GM19397 (cell line): ENCODE data around the gene KCNH1.

ENCODE experiments used
- ATAC-seq: cut with Tn5 transposase; IDR thresholded peaks from one replicate; pipeline ENCODE4 v1.9.1; 2021; ENCODE audit warnings: mild to moderate bottlenecking, moderate library complexity; ENCODE audit not compliant: unreplicated experiment

The KCNH1 gene

DNA sequence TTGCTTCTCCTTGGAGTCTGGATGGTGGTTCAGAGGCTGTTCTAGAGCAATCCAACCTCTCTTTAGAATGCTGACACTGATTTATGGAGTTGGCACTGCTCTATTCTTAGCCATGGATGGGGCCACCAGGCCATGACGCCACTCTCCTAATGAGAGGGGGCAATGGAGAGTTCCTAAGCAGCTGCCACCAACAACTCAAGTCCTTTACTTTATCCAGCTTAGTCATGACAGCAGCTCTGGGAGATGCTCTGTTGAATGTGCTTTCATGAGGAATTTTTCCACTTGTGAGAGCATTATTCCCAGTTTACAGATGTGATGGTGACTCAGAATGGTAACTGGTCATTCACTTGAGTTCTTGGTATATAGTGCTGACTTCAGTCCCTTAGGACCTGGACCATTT, 438.9 kb downstream of the KCNH1 start:
- no peak for ATAC-seq

GRCh38 chr1:210692796-210693195, 441.2 kb downstream of the KCNH1 start:
- no peak for ATAC-seq

GRCh38 chr1:210691039-210691610, 442.8 kb downstream of the KCNH1 start:
- no peak for ATAC-seq

- ATAC-seq: no peak
These were observed 443.7 kb downstream of the KCNH1 start for GRCh38 chr1:210690236-210690635.

DNA sequence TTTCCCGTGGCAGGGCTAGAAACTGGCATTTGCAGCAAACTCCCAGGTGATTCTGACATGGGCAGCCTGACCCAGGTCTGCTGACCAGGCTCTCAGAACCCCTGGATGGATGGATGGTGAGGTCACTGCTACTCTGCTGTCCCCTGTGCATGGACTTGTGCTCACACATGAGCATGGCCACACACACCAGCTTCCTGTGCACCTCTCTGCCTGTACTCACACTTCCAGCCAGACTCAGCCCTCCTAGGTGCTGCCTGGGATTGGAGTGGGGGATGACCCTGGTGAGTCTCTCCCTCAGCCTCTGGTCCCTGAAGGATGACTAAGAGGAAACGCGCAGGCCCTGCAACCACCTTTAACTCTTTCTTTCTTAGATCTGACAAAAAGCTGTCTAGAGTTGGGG, 444.1 kb downstream of the KCNH1 start:
- no peak for ATAC-seq

DNA sequence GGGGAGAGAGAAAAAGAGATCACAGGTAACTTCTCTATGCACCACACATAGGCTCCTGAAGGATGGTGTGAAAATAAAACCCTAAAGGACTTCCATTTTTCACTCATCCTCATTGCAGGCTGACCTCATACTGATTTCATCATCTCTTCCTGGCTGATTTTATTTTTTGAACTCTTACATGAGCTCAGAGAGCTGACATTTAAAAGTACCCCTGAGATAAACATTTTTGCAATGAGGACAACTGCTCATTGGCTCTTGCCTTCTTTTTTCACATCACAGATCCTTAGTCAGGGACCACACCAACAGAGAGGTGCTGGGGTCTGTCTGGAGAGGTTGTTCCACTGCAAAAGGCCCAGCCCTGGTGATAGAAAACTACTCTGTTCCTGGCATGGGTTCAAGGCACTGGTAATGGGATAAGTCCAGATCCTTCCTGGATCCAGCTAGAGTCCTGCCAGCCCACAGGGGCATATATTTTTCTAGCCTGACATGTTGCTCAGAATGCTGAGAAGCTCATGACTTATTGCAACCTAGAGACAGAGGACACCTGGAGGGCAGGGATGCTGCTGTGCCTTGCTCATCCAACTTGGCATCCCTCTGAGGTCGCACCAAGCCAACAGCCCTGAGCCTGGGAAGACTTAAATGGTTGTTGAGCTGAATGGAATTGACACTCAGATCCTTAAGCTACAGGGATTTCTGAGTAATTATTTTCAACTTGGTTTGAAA, 445.3 kb downstream of the KCNH1 start:
- ATAC-seq: no peak

DNA sequence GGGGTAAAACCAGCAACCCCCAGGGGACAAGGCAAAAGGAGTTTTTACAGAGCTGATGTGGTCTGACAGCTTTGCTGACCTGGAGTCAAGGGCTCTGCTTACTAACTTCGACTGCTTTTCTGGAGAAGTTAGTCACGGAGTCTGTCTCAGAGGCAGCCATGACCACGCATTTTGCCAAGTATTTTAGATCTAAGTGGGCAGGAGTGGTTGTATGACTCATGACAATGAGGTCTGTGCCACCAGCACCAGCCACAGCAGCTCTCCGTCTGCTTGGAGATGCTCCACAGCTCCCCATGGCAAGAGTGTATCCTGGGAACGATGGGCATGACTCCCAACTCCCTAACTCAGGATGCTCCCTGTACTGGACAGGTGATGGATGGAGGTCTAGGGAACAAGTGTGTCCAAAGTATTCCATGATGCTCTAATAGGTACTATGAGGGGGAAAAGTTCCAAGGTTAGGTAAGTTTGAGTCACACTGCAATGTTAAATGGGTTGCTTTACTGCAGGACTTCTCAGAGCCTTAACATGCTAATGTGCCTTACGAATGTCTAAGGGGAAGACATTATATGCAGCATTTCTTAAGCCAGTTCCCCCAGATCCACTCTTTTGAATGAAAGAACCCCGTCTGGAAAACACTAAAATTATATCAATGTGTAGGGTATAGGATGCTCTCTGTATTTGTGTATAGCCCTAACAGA, 446.2 kb downstream of the KCNH1 start:
- ATAC-seq: no peak

DNA sequence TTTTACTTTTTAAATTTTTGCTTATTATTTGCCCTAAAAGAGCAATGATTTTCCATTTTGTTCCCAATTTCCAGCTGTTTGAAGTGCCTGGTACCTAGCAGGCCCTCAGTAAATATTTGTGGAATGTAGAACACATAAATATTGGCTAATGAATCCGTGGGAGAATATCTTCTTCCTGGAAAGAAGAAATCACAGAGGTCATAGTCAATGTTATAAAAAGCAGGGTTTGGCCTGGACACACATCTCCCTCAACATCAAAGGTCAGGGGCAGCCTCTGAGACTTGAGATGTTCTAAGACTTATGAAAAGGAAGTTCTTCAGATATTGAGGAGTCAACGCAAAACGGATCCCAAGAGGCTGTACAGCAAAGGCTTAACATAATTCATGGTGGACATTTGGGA, 447.1 kb downstream of the KCNH1 start:
- ATAC-seq: no peak

DNA sequence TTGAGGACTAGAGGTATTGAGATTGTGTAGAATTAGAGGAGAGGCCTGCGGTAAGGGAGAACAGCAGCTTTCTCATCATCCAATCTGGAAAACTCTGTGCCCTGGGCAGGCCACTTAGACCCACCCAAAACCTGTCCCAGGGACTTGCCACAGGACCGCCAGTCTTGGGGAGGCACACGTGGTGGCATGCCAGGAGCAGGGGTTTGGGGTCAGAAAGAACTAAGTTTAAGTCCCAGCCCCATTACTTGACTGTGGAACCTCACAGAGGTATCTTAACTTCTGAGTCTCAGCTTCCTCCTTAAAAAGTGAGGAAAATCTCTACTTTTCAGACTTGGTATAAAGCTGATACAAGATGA, 448.7 kb downstream of the KCNH1 start:
- no peak for ATAC-seq

GRCh38 chr1:210684466-210685294, 449.3 kb downstream of the KCNH1 start:
- peak; percentile 75 for ATAC-seq

DNA sequence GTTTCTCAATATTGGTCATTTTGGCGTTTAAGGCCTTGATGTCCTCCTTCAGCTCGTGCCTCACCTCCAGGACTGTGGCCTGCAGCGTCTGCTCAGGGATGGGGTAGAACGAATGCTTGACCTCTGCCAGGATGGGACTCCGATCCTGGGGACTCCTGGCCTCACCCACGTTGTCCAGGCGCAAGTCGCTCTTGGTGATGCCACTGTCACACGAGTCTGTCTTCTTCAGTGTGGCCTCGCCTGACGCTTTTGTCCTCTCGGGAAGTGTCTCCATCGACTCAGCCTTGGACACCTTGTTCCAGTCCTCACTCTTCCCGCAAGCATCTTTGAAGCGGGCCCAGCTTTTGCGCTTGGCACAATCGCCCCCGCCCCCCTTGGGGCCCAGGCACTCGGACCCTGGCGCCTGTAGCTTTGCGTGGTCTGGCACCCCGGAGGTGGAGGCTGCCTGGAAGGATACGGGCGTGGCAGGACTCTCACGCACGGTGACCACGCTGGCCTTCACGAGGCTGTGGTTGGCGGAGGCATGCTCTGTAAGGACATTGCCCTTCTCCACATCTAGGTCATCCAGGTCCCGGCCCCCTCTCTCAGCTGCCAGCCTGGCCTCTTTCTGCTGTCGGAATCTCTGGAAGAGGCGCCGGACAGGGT, 450.4 kb downstream of the KCNH1 start:
- no peak for ATAC-seq

DNA sequence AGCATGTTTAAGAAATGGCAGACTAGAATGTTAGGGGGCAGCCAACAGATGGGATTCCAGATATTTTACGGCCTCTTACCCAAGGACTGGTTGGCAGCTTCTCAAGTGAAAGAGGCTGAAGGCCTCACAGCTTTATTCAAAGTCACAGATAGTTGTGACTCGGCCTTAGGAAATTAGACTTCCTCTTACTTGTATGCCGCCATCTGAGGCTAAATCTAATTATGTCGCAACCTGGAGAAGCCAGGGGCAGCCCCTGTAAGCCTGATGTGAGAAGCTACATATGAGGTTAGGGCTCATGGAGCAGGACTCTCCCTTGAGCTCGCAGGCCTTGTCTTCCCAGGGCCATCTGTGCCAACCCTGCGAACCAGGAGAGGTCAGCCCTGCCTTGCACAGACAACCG, 452.8 kb downstream of the KCNH1 start:
- no peak for ATAC-seq

GRCh38 chr1:210678306-210678705, 455.6 kb downstream of the KCNH1 start:
- no peak for ATAC-seq

- ATAC-seq: no peak
These were observed 456.4 kb downstream of the KCNH1 start for GRCh38 chr1:210677533-210677932.

DNA sequence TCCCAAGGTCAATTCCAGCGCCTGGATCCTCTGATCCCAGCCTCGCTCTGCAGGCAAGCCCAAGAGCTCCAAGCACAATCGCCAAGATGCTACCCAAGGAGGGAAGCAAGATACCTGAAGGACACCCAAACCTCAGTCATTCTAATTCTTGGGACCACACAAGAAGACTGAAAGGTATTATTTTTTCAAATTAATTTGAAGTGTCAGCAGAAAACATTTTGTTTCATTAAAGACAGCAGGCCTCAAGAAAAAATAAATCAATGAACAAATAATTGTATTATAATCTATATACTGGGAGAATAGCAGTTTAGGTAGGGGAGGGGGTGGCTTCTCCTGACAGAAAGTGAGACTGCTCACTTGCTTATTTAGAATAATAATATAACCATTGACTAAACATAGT, 457.4 kb downstream of the KCNH1 start:
- no peak for ATAC-seq

DNA sequence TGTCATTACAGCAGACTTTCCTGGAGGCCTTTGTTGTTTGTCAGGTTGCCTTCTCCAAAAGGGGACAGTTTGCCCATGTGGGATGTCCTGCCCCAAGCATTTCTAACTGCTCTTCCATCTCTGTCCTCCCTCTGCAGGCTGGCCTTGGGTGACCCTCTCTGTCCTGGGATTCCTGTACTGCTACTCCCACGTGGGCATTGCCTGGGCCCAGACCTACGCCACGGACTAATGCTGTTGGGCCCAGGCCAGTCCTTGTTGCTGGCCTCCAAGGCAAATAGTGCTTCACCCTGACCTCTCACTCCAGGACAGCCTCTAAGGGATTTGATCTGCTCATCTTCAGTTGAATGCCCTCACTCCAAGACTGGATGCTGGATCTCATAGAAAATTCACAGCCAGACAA, 459.8 kb downstream of the KCNH1 start:
- no peak for ATAC-seq

GRCh38 chr1:210669951-210670350, 464.0 kb downstream of the KCNH1 start:
- ATAC-seq: no peak

GRCh38 chr1:210663730-210664573, 470.0 kb downstream of the KCNH1 start:
- no peak for ATAC-seq

GRCh38 chr1:210662291-210663050, 471.5 kb downstream of the KCNH1 start:
- ATAC-seq: no peak
